Esophagus squamous epithelium (tissue), 4 donors: ENCODE results near the gene SCARB1.
"Not testable (repeated sequence)": the region's sequence is repeated elsewhere in the genome, so short reads cannot be mapped to it uniquely, and the experiment has no call there.

Experiments used
- CTCF ChIP-seq, 6 experiments: fragments of 450-650 bp in 4 of 6; fragments of 200-600 bp in 2 of 6; sonication (generic) in 2 of 6; IDR thresholded peaks; one replicate each; pipeline ENCODE4 v1.5.1; 2016 to 2019; ENCODE audit warnings: antibody characterized with exemption in 6 of 6, mild to moderate bottlenecking in 4 of 6, moderate library complexity in 4 of 6
- POLR2A ChIP-seq, 4 donors: fragments of 450-650 bp; IDR thresholded peaks; one replicate each; pipeline ENCODE4 v1.6.1; 2017; ENCODE audit warnings: antibody characterized with exemption in 4 of 4, mild to moderate bottlenecking in 4 of 4, moderate library complexity in 3 of 4

GRCh38 chr12:124912529-124913287, 49.0 kb upstream of the SCARB1 start:
- not testable (repeated sequence) for TF ChIP-seq CTCF (IDR thresholded peaks at IDR 0.05)
- peak in 3 of 4 donors; percentile 14 to 91 (median 20) for TF ChIP-seq POLR2A (IDR thresholded peaks at IDR 0.05)
